Nephron progenitor cell (in vitro differentiated cells): Measurements from ENCODE around the gene SERPINA7.

Source experiments
- DNase-seq: peaks from one replicate; pipeline ENCODE4 v3.0.0; 2021
- H3K27ac Mint-ChIP-seq: 2 replicates; pipeline ENCODE4 v1.8.0; 2021; ENCODE audit warnings: mild to moderate bottlenecking, moderate library complexity, mixed read lengths
- H3K27me3 Mint-ChIP-seq: 2 replicates; pipeline ENCODE4 v1.8.0; 2021; ENCODE audit warnings: mild to moderate bottlenecking, low read depth, mixed read lengths; ENCODE audit not compliant: poor library complexity
- H3K36me3 Mint-ChIP-seq: 2 replicates; pipeline ENCODE4 v1.8.0; 2021; ENCODE audit warnings: low read depth, mixed read lengths
- H3K4me1 Mint-ChIP-seq: 2 replicates; pipeline ENCODE4 v1.8.0; 2021; ENCODE audit warnings: mixed read lengths
- H3K4me3 Mint-ChIP-seq: 2 replicates; pipeline ENCODE4 v1.8.0; 2021; ENCODE audit warnings: mild to moderate bottlenecking, moderate library complexity, mixed read lengths
- H3K9me3 Mint-ChIP-seq: 2 replicates; pipeline ENCODE4 v1.8.0; 2021; ENCODE audit warnings: mild to moderate bottlenecking, moderate library complexity, mixed read lengths
- CTCF ChIP-seq: fragments of 200-600 bp; sonication (generic); IDR thresholded peaks from 2 replicates; pipeline ENCODE4 v1.5.0; 2021; ENCODE audit warnings: antibody characterized with exemption

Gene SERPINA7

GRCh38 chrX:106037835-106038473 lies 573 bp downstream of the SERPINA7 start:
- Mint-ChIP-seq H3K36me3 (no peaks in the 10 kb centered on the region), H3K27ac (no peak overlapping the region)
- no peak for TF ChIP-seq CTCF

DNA sequence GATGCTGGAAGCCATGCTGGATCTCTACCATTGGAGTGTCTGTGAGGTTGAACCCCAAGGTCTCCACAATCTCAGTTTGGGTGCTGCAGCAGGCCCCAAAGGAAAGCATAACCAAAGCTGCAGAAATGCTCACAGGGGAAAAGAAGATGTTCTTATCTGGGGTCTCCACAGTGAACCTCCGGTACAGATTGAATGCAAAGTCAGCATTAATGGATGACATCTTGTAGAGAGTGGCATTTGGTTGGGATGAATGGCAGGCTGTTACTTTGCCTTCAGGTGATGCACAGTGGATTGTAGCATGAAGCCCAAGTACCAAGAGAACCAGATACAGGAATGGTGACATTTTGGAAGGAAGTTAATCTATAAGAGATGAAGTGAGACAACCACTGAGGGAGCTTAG lies 1.8 kb downstream of the SERPINA7 start:
- Mint-ChIP-seq H3K4me1 (no peaks in the 10 kb centered on the region), H3K9me3 (peaks cover 14% of the 10 kb centered on the region), H3K27ac (no peak overlapping the region), H3K4me3 (no peak overlapping the region), H3K36me3 (no peaks in the 10 kb centered on the region), H3K27me3 (peaks cover 5% of the 10 kb centered on the region)
- DNase-seq, result no peak
- no peak for TF ChIP-seq CTCF

More at GRCh38 chrX:106037835-106038473, 573 bp downstream of the SERPINA7 start:
- Mint-ChIP-seq H3K4me3 (no peak overlapping the region), H3K27me3 (peaks cover 3% of the 10 kb centered on the region), H3K9me3 (peaks cover 14% of the 10 kb centered on the region), H3K4me1 (no peaks in the 10 kb centered on the region)
- no peak for DNase-seq

- peaks cover 17% of the 10 kb centered on the region for H3K9me3 Mint-ChIP-seq
- no peaks in the 10 kb centered on the region for H3K4me1 Mint-ChIP-seq
- H3K27me3 Mint-ChIP-seq, result peaks cover 7% of the 10 kb centered on the region
- no peak overlapping the region for H3K27ac Mint-ChIP-seq
- H3K4me3 Mint-ChIP-seq, result no peak overlapping the region
- no peaks in the 10 kb centered on the region for H3K36me3 Mint-ChIP-seq
- DNase-seq, result no peak
- peak; percentile 31 for TF ChIP-seq CTCF
These were observed 3.5 kb downstream of the SERPINA7 start for GRCh38 chrX:106035064-106035463.

GRCh38 chrX:106023947-106024346 lies 14.6 kb downstream of the SERPINA7 start:
- no peaks in the 10 kb centered on the region for H3K36me3 Mint-ChIP-seq
- peaks cover 28% of the 10 kb centered on the region for H3K9me3 Mint-ChIP-seq
- DNase-seq, result no peak
- H3K27me3 Mint-ChIP-seq, result peaks cover 3% of the 10 kb centered on the region
- TF ChIP-seq CTCF, result no peak
- no peaks in the 10 kb centered on the region for H3K4me1 Mint-ChIP-seq
- no peak overlapping the region for H3K27ac Mint-ChIP-seq
- no peak overlapping the region for H3K4me3 Mint-ChIP-seq

DNA sequence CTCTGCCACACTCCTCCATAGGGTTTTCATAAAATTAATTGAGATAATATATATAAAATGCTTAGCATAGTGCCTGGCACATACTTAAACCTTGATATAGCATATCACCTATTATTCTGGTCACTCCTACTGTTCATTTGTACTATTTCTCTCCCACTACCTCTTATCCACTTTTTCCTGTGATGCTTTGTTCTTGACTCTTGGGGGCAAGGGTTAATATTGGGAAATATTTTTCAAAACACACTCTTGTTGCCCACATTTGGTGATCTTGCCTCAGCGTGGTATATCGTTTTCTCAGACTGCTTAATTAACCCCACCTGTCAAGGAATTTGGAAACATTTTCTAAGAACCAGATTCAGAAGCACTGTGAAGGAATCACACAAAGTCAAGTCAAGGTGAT lies 16.3 kb downstream of the SERPINA7 start:
- no peak for DNase-seq
- Mint-ChIP-seq H3K36me3 (no peaks in the 10 kb centered on the region), H3K4me1 (no peaks in the 10 kb centered on the region), H3K27me3 (peaks cover 3% of the 10 kb centered on the region), H3K27ac (no peak overlapping the region), H3K4me3 (no peak overlapping the region), H3K9me3 (peaks cover 28% of the 10 kb centered on the region)
- no peak for TF ChIP-seq CTCF

GRCh38 chrX:106014119-106014775 lies 24.3 kb downstream of the SERPINA7 start:
- no peaks in the 10 kb centered on the region for H3K36me3 Mint-ChIP-seq
- H3K9me3 Mint-ChIP-seq, result peaks cover 28% of the 10 kb centered on the region
- no peak for DNase-seq

More at GRCh38 chrX:106014119-106014775, 24.3 kb downstream of the SERPINA7 start:
- no peaks in the 10 kb centered on the region for H3K4me1 Mint-ChIP-seq
- no peak for TF ChIP-seq CTCF
- no peak overlapping the region for H3K27ac Mint-ChIP-seq
- no peak overlapping the region for H3K4me3 Mint-ChIP-seq
- no peaks in the 10 kb centered on the region for H3K27me3 Mint-ChIP-seq
